ENCODE measurements around the gene COPS7A.

COPS7A gene

GRCh38 chr12:6770600-6770999 lies 46.8 kb downstream of the COPS7A start:
- no peak for FAIRE-seq

- FAIRE-seq, result no peak
These were observed 47.2 kb downstream of the COPS7A start for GRCh38 chr12:6771091-6771495.

GRCh38 chr12:6771509-6772330 lies 47.9 kb downstream of the COPS7A start:
- no peak for FAIRE-seq

- no peak for FAIRE-seq
These were observed 48.5 kb downstream of the COPS7A start, which contains the start of gene LAG3 for GRCh38 chr12:6772331-6772695. Gene LAG3 (plus strand): TSS chr12:6772520. CDS start chr12:6772853, 333 bp downstream.

GRCh38 chr12:6772726-6773589 lies 49.1 kb downstream of the COPS7A start:
- no peak for FAIRE-seq

GRCh38 chr12:6773590-6774351 lies 49.9 kb downstream of the COPS7A start:
- FAIRE-seq, result no peak

- FAIRE-seq, result no peak
These were observed 50.7 kb downstream of the COPS7A start for GRCh38 chr12:6774499-6775062.

GRCh38 chr12:6775185-6776174 lies 51.6 kb downstream of the COPS7A start:
- no peak for FAIRE-seq

- no peak for FAIRE-seq
These were observed 53.5 kb downstream of the COPS7A start for GRCh38 chr12:6777386-6777785.

GRCh38 chr12:6778217-6778573 lies 54.3 kb downstream of the COPS7A start:
- no peak for FAIRE-seq

- FAIRE-seq, result no peak
These were observed 55.0 kb downstream of the COPS7A start for GRCh38 chr12:6778574-6779550.

GRCh38 chr12:6779708-6780432 lies 56.0 kb downstream of the COPS7A start:
- FAIRE-seq, result no peak

GRCh38 chr12:6780573-6780972 lies 56.7 kb downstream of the COPS7A start:
- FAIRE-seq, result no peak

Data from colon (tissue), 2 donors.